HG03558 (cell line): Measurements from ENCODE around the gene TRAPPC12.
"Not testable (repeated sequence)": the region's sequence is repeated elsewhere in the genome, so short reads cannot be mapped to it uniquely, and the experiment has no call there.

Experiments
- ATAC-seq: cut with Tn5 transposase; IDR thresholded peaks from one replicate; pipeline ENCODE4 v1.9.1; 2021; ENCODE audit warnings: moderate number of reproducible peaks; ENCODE audit not compliant: unreplicated experiment; ENCODE audit errors: extremely low read depth

Gene TRAPPC12

GRCh38 chr2:3429066-3429610, 49.6 kb downstream of the TRAPPC12 start:
- no peak for ATAC-seq

DNA sequence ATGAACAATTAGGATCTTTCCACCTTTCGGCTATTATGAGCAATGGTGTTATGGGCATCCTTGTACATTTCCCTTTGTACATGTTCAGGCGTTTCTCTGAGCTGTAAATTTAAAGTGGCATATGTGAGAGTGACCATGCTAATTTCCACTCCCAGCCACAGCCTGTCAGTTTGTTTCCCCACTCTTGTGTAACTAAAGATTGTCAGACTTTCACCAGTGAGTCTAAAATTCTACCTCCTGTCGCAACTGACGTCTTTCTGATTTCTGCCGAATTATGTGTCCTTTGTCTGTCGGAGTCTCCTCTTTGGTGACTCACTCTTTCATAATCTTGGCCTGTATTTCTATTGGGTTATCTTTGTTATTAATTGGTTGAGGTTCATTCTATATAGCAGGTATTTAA, 50.7 kb downstream of the TRAPPC12 start:
- no peak for ATAC-seq

DNA sequence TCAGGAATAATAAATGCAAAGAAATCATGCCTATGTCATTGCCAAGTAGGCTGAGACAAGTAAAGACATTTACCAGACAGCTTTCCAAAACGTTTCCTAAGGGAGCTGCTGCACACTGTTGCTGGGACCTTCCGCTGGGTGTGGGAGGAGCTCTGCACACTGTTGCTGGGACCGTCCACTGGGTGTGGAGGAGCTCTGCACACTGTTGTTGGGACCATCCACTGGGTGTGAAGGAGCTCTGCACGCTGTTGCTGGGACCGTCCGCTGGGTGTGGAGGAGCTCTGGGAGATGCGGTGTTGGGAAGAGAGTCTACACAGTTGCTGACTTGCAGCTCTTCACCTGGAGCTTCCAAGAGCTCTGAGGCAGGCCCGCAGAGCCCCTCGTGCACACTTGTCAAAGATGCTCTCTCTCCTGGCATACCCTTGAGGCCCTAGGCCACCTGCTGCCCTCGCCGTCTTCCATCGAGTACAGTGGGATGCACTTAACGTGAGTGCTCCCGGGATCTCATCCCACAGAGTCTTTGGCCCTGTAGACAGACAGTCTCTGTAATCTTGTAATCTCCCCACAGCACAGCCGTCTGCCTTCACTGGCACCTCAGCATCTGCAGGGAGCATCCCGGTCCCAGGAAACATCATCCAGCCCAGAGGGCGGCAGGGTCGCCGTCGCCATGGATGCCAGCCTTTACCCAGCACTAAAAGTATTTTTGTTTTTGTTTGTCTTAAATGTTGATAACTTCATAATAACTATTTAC, 51.4 kb downstream of the TRAPPC12 start:
- no peak for ATAC-seq

DNA sequence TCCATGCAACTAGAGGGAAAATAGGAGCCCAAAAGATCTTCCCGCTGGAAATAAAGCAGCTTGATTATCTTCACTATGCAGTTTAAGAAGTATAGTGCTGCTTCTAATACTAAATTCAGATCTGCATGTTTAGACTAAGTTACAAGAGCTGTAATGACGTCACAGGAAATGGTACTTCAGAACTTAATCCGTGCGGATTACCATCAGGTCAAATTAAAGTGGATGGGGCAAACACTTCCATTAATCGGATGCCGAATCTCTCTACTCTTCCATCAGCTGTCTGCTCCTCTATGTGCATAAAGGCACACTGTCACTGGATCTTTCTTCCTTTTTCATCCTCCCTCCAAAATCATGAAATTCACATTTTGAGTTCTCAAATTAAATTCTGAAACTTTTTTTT, 52.6 kb downstream of the TRAPPC12 start:
- no peak for ATAC-seq

DNA sequence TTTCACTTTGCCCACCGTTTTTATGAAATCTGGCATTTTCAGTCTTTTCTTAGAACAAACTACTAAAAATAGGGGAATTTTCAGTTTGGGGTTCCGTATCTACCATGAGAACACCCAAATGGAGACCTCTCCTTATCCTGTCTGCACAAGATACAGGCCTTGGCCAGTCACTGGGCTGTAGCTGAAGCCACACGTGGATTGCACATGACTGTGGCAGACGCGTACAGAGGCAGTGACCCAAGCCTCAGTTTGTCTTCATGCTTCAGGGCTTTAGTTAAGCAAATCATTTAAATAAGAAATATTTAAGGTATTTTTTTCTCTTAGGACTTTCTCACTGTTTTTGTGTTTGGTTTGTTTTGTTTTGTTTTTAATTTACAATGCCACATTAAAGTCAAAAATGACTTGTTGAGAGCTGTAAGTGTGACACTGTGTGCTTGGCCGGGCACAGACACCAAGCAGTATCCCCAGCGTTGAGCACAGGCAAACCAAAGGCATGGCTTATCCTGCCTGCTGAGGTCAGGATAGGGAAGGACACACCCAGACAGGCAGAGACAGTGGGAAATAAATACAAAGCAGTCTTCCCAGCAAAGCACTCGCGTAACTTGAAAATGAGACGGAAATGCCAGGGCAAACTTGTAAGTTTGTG, 53.3 kb downstream of the TRAPPC12 start:
- no peak for ATAC-seq

DNA sequence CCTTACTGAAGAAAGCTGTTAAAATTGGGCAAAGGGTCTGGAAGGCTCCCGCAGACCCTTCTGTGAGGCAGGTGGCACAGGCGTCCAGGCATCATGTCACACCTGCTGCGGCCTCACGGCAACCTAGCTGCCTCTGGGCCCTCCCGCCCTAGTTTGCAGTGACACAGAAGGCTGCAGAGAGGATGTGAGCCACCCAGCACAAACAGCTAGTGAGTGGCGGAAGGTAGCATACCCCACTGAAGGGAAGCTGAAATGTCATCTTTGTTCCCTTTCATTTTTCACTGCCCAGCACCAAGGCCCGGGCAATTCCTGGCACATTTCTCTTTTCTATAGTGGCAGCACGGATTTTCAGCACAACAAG, 53.8 kb downstream of the TRAPPC12 start:
- no peak for ATAC-seq

DNA sequence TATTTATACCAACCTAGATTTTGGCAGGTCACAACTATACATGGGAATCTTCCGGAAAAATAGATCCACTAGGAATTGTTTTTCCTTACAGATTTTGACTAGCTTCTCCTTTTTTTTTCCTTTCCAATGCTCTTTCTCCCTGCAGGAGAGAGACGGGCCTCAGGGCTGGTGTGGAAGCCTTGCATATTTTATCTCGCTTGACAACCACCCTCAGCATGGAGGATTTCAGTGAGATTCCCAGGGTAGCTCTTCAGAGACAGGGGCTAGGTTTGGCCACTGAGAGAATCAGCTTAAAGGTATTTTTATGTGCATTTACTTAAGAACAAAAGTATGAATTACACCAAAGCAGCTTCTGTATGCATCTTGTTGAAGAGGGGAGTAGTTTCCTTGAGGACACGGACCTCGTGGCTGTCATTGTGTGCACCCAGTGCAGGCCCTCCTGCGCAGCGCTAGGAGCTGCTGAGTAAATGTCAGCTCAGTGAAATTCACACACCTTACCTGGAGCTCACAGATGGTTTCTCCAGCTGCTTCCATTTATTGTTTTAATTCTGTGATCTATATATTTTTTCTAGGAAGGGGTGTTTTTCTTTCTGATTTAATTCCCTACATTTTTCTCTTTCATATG, 54.4 kb downstream of the TRAPPC12 start:
- no peak for ATAC-seq

DNA sequence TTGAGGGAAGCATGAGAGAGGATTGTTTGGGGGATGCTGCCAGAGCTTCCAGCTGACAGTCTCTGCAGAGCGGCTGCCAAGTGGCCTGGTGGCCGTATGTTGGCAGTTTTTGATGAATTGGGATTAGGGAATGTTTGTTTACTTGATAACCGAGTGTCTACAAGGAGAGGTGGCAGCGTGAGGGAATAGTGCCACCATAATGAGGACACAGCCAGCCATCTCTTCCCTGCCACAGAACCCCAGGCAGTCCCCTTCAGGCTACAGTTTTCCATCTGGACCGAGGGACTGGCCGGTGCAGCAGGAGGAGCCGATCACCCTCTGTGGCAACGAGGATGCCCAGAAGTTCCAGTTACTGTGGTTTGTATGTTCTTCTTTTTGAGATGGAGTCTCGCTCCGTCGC, 55.2 kb downstream of the TRAPPC12 start:
- ATAC-seq, result no peak

DNA sequence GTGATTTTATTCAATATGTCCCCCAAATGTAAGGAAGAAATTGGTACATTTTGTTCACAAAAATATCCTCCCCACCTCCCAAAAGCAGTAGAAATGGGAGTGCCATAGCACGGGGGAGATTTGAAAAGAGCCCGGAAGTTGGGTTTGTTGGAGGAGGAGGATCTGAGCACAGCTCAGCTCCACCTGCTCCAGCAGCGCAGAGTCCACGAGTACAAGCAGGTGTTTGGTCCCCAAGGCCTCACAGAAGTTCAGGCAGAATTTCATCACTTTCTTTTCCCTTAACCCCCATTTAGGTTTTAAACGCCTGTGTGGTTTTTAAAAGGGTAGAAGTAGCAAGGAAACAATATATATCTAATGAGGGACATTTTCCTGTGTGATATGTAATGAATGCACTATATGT, 56.0 kb downstream of the TRAPPC12 start:
- ATAC-seq, result no peak

- no peak for ATAC-seq
These were observed 61.0 kb downstream of the TRAPPC12 start for GRCh38 chr2:3440477-3440876.

DNA sequence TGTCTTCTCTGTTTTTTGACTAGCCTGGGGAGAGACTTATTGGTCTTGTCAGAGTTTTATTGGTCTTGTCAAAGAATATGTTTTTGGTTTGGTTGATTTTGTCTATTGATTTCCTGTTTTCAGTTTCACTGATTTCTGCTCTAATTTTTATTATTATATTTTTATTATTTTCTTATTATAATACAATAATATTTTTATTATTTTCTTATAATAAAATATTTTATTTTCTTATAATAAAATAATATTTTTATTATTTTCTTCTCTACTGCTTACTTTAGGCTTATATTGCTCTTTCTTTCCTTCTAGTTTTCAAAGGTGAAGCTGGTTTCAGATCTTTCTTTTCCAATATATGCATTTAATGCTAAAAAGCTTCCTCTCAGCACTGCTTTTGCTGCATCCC, 62.0 kb downstream of the TRAPPC12 start:
- ATAC-seq, result no peak

DNA sequence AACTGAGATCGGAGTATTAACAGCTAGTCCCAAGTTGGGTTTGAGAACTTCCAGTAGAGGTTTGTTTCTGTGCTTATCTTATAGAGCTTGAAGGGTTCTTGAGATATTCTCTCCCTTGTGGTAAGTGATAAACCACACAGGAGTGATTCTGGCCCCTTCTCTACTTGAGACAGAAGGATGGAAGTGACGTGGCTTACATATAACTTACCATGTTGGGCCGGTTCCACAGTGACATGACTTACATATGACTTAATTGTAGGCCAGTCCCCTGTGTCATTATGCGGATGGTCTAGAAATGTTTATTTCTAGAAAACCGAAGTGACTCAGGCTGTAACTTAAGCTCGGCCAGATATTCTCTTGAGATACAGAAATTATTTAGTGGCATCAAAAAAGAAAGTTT, 62.7 kb downstream of the TRAPPC12 start:
- no peak for ATAC-seq

GRCh38 chr2:3443083-3443482, 63.6 kb downstream of the TRAPPC12 start:
- ATAC-seq, result no peak

DNA sequence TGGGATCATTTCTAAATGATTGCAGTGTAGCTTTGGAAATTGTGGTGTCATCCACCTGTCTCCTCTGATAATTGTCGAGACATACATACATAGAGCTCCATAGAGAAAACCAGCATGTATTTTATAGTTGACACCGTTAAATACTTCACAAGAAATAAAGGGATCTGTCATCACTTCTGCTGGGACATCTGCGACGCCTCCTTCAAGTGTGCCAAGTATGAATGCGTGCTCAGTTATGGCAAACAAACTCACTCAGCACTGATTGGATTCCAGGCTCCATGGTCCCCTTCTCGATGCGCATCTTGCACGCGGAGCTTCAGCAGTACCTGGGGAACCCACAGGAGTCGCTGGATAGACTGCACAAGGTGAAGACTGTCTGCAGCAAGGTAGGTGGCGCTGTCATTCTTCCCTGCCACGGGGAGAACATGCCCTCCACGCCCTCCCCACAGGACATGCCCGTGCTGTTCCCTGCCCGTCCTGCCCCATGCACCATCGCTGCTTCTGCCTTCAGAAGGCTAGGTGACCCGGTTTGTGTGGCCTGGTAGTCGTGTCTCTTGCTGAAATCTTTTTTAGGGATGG, 64.1 kb downstream of the TRAPPC12 start:
- no peak for ATAC-seq

DNA sequence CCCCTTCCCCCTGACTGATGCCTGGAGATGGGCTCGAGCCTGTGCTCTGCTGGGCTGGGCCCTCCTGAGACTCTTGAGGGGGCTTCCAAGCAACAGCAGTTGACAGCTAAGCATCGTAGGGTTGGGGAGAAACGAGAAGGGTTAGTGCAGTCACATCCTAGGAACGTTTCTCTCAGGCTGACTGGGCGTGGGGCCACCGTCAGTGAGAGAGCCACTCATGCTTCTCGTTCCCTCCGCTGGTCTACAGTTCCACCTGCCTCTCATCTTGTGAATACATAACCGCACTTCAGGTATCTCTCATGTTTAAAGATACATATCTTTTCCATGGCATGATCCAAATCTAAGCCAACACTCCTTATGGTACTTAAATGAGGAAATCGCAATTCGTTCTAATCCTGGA, 66.4 kb downstream of the TRAPPC12 start:
- no peak for ATAC-seq

DNA sequence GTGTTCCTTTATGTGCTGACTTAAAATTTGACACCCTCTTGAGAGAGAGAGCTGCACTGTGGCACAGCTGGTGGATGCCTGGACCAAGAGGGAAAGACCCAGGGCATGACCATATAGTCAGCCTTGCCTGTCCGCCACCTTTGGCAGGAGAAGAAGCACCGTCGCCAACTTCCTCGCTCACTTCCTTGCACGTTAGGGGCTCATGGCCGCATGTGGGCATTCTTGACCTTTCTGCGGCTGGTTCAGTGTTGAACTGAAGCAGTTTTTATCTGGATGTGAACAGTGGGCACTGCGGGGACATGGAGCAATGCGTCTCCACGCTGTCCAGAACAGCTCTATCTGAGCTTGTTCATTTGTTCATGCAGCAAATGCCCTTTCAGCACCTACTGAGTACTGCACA, 66.9 kb downstream of the TRAPPC12 start:
- no peak for ATAC-seq

GRCh38 chr2:3447186-3447585, 67.7 kb downstream of the TRAPPC12 start:
- not testable (repeated sequence) for ATAC-seq

- no peak for ATAC-seq
These were observed 68.4 kb downstream of the TRAPPC12 start for GRCh38 chr2:3447789-3448317.

DNA sequence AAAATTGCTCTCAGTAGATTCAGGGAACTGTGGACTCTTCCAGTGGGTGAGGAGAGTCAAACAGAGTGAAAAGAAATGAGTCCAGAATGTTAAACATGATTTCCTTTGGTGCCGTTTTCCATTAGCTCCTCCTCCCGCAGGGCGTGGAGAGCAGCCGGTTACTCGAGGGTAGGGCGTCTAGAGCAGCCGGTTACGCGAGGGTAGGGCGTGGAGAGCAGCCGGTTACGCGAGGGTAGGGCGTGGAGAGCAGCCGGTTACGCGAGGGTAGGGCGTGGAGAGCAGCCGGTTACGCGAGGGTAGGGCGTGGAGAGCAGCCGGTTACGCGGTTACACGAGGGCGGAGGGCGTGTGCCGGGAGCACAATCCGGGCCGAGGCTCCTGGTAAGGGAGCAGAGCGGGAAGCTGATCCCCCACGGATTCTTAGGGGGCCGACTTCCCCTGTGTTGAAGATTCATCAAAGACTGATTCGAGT, 69.0 kb downstream of the TRAPPC12 start:
- not testable (repeated sequence) for ATAC-seq

DNA sequence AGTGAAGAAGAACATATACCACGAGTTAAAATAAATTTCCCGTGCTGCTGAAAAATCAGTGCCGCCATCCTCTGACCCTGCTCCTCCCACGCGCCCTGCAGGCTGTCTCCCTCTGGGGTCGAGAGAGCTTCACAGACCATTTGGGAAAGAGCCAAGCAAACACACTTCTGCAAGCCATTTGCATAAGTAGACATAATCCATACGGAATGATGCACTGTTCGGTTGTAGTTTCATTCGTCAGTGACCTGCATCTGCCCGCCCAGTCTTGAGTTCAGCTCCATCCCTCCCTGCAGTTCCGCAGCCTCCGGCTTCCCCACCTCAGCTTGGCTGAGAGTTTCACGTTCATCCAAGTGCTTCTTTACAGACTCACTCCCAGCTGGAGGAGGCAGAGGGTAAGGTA, 69.6 kb downstream of the TRAPPC12 start:
- no peak for ATAC-seq

DNA sequence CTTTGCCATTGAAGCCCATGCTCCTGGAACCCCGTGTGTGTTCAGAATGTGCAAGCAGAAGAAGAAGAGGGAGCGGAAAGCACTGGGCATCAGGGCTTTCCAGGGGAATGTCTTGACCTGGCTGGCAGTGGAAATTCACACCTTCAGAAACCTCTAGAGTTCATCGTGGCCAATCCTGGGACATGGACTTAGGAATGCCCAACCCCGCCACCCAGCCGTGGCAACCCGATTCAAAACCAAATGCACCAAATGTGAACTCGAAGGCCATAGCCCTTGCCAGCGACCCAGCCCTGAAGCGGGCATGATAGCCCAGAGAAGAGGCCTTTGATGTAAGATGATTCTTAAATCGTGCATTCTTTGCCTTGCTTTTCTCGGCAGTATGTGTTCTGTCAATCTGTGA, 70.4 kb downstream of the TRAPPC12 start:
- ATAC-seq, result no peak
